LNCaP clone FGC (cell line): ENCODE measurements around the gene KARS1.

Source experiments
- DNase-seq: peaks from one replicate; pipeline ENCODE4 v3.0.0-alpha.2; 2011; ENCODE audit warnings: low read depth
- H3K4me3 ChIP-seq: 2 replicates; pipeline ENCODE4 v1.5.1; 2011; ENCODE audit warnings: mild to moderate bottlenecking, low read depth, low read length, control low read depth
- CTCF ChIP-seq: IDR thresholded peaks from 2 replicates; pipeline ENCODE4 v1.5.1; 2012; ENCODE audit warnings: mild to moderate bottlenecking; ENCODE audit not compliant: control insufficient read depth, insufficient read depth; ENCODE audit errors: extremely low read depth

KARS1 gene

GRCh38 chr16:75644240-75645012, 3.0 kb downstream of the KARS1 start:
- no peak for DNase-seq
- peak; percentile 41; the same call in 1 of the 2 replicates for TF ChIP-seq CTCF
- no peak overlapping the region for H3K4me3 ChIP-seq

- TF ChIP-seq CTCF: no peak
- no peak for DNase-seq
- H3K4me3 ChIP-seq: no peak overlapping the region
These were observed 6.9 kb downstream of the KARS1 start for GRCh38 chr16:75640598-75640997.

GRCh38 chr16:75635036-75635435, 12.4 kb downstream of the KARS1 start:
- no peak for DNase-seq
- TF ChIP-seq CTCF: no peak

GRCh38 chr16:75632857-75633256, 14.6 kb downstream of the KARS1 start:
- no peak for DNase-seq
- no peak for TF ChIP-seq CTCF
- no peak overlapping the region for H3K4me3 ChIP-seq

More at GRCh38 chr16:75635036-75635435, 12.4 kb downstream of the KARS1 start:
- H3K4me3 ChIP-seq: no peak overlapping the region

GRCh38 chr16:75630052-75630451, 17.4 kb downstream of the KARS1 start:
- no peak overlapping the region for H3K4me3 ChIP-seq
- no peak for DNase-seq
- TF ChIP-seq CTCF: no peak

GRCh38 chr16:75629132-75629531, 18.3 kb downstream of the KARS1 start:
- H3K4me3 ChIP-seq: no peak overlapping the region
- no peak for DNase-seq
- TF ChIP-seq CTCF: no peak

- no peak overlapping the region for H3K4me3 ChIP-seq
- TF ChIP-seq CTCF: no peak
- DNase-seq: no peak
These were observed 19.1 kb downstream of the KARS1 start for GRCh38 chr16:75628351-75628750.
